Measurements from ENCODE around the gene ATP9A.

DNA sequence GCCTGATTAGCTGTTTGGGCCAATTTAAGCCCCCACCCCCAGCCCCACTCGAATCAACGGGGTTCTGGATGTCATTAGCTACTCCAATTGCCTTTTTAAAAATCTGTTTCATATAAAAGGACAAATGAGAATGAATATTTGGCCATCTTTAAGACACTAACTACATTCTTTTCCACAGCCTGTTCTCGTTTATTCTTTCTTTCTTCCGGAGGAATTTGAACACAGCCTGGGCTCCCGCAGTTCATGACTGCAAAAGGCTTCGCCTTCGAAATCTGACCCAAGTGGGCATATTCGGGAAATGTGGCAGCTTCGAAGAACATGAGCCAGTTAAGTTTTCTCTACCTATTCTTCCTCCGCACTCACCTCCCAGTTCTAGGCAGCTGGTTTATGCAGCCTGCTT, 176.3 kb downstream of the ATP9A start:
- TF ChIP-seq POLR2A (IDR thresholded peaks at IDR 0.05): no peak
- no peak for TF ChIP-seq CTCF (IDR thresholded peaks at IDR 0.05)

Data from body of pancreas (tissue), 4 donors.